ENCODE measurements around the gene NHS. TPM values are rescaled to one million over a fixed set of nuclear protein-coding genes. Genes with fewer than 3 reads are reported as not detected.

NHS gene
- total RNA-seq, 1 donor from 2014 or later, result 8.6 TPM

- H3K4me3 ChIP-seq (ENCODE audit: low read depth, low read length), result no peak overlapping the region
- DNase-seq (ENCODE audit: low read depth), result no peak
- H3K36me3 ChIP-seq (ENCODE audit: control insufficient read depth, insufficient read depth, low read length), result no peaks in the 10 kb centered on the region
- H3K27me3 ChIP-seq (ENCODE audit: control insufficient read depth, insufficient read depth, low read length), result no peaks in the 10 kb centered on the region
- no peak for TF ChIP-seq CTCF (IDR thresholded peaks at IDR 0.05; ENCODE audit: insufficient read depth, low read length, poor library complexity, severe bottlenecking)
Observed at GRCh38 chrX:17555846-17556245, 180.8 kb downstream of the NHS start.

GRCh38 chrX:17559728-17560379 is 184.9 kb downstream of the NHS start:
- TF ChIP-seq CTCF (IDR thresholded peaks at IDR 0.05; ENCODE audit: insufficient read depth, low read length, poor library complexity, severe bottlenecking), result no peak
- no peaks in the 10 kb centered on the region for H3K27me3 ChIP-seq (ENCODE audit: control insufficient read depth, insufficient read depth, low read length)
- no peak overlapping the region for H3K4me3 ChIP-seq (ENCODE audit: low read depth, low read length)
- DNase-seq (ENCODE audit: low read depth), result no peak
- no peaks in the 10 kb centered on the region for H3K36me3 ChIP-seq (ENCODE audit: control insufficient read depth, insufficient read depth, low read length)

- H3K27me3 ChIP-seq (ENCODE audit: control insufficient read depth, insufficient read depth, low read length), result no peaks in the 10 kb centered on the region
- H3K36me3 ChIP-seq (ENCODE audit: control insufficient read depth, insufficient read depth, low read length), result no peaks in the 10 kb centered on the region
- no peak overlapping the region for H3K4me3 ChIP-seq (ENCODE audit: low read depth, low read length)
- no peak for DNase-seq (ENCODE audit: low read depth)
- TF ChIP-seq CTCF (IDR thresholded peaks at IDR 0.05; ENCODE audit: insufficient read depth, low read length, poor library complexity, severe bottlenecking), result no peak
Observed at GRCh38 chrX:17560385-17560784, 185.4 kb downstream of the NHS start.

GRCh38 chrX:17563076-17563475 is 188.1 kb downstream of the NHS start:
- Histone ChIP-seq H3K36me3 (ENCODE audit: control insufficient read depth, insufficient read depth, low read length) (no peaks in the 10 kb centered on the region), H3K27me3 (ENCODE audit: control insufficient read depth, insufficient read depth, low read length) (no peaks in the 10 kb centered on the region), H3K4me3 (ENCODE audit: low read depth, low read length) (no peak overlapping the region)
- no peak for DNase-seq (ENCODE audit: low read depth)
- TF ChIP-seq CTCF (IDR thresholded peaks at IDR 0.05; ENCODE audit: insufficient read depth, low read length, poor library complexity, severe bottlenecking), result no peak

GRCh38 chrX:17563515-17563914 is 188.5 kb downstream of the NHS start:
- no peak for DNase-seq (ENCODE audit: low read depth)
- TF ChIP-seq CTCF (IDR thresholded peaks at IDR 0.05; ENCODE audit: insufficient read depth, low read length, poor library complexity, severe bottlenecking), result no peak
- Histone ChIP-seq H3K27me3 (ENCODE audit: control insufficient read depth, insufficient read depth, low read length) (no peaks in the 10 kb centered on the region), H3K36me3 (ENCODE audit: control insufficient read depth, insufficient read depth, low read length) (no peaks in the 10 kb centered on the region), H3K4me3 (ENCODE audit: low read depth, low read length) (no peak overlapping the region)

All from kidney epithelial cell (primary cell).